Measurements from ENCODE around the gene MRM2.

The MRM2 gene

GRCh38 chr7:2266911-2267310, 24.9 kb upstream of the MRM2 start:
- DNase-seq (ENCODE audit: low read depth): no peak

- no peak for DNase-seq (ENCODE audit: low read depth)
Observed at GRCh38 chr7:2264158-2264557, 22.2 kb upstream of the MRM2 start.

GRCh38 chr7:2263176-2263575, 21.2 kb upstream of the MRM2 start:
- no peak for DNase-seq (ENCODE audit: low read depth)

- DNase-seq (ENCODE audit: low read depth): no peak
Observed at GRCh38 chr7:2261611-2262010, 19.6 kb upstream of the MRM2 start.

- DNase-seq (ENCODE audit: low read depth): no peak
Observed at GRCh38 chr7:2260820-2261219, 18.8 kb upstream of the MRM2 start.

GRCh38 chr7:2259480-2259879, 17.5 kb upstream of the MRM2 start:
- no peak for DNase-seq (ENCODE audit: low read depth)

- DNase-seq (ENCODE audit: low read depth): no peak
Observed at GRCh38 chr7:2258661-2259365, 16.8 kb upstream of the MRM2 start.

- no peak for DNase-seq (ENCODE audit: low read depth)
Observed at GRCh38 chr7:2257651-2258050, 15.6 kb upstream of the MRM2 start.

- no peak for DNase-seq (ENCODE audit: low read depth)
Observed at GRCh38 chr7:2257046-2257551, 15.1 kb upstream of the MRM2 start.

- no peak for DNase-seq (ENCODE audit: low read depth)
Observed at GRCh38 chr7:2256306-2257045, 14.5 kb upstream of the MRM2 start.

- no peak for DNase-seq (ENCODE audit: low read depth)
Observed at GRCh38 chr7:2255145-2256139, 13.4 kb upstream of the MRM2 start.

GRCh38 chr7:2254429-2255144, 12.6 kb upstream of the MRM2 start:
- DNase-seq (ENCODE audit: low read depth): no peak

GRCh38 chr7:2253525-2254244, 11.7 kb upstream of the MRM2 start:
- DNase-seq (ENCODE audit: low read depth): no peak

GRCh38 chr7:2253021-2253420, 11.0 kb upstream of the MRM2 start:
- no peak for DNase-seq (ENCODE audit: low read depth)

- DNase-seq (ENCODE audit: low read depth): no peak
Observed at GRCh38 chr7:2251841-2252771, 10.1 kb upstream of the MRM2 start.

- no peak for DNase-seq (ENCODE audit: low read depth)
Observed at GRCh38 chr7:2251381-2251780, 9.4 kb upstream of the MRM2 start.

GRCh38 chr7:2249744-2250323, 7.8 kb upstream of the MRM2 start:
- DNase-seq (ENCODE audit: low read depth): no peak

GRCh38 chr7:2248984-2249694, 7.1 kb upstream of the MRM2 start:
- no peak for DNase-seq (ENCODE audit: low read depth)

Measured in stimulated activated CD8-positive, alpha-beta memory T cell treated with anti-CD3 and anti-CD28 coated beads, Interleukin-12 subunit alpha, Interleukin-12 subunit beta, amount 100 ng/mL, for 1 hour (primary cell).